ACHN (cell line): ENCODE results near the gene SLC44A4.
A peak's percentile ranks its signal among the peaks of the same experiment; 100 is the strongest.
"Not testable (repeated sequence)": the region's sequence is repeated elsewhere in the genome, so short reads cannot be mapped to it uniquely, and the experiment has no call there.

ENCODE experiments used
- DNase-seq: peaks from one replicate; pipeline ENCODE4 v3.0.0-alpha.2; 2015
- in situ Hi-C: cut with HindIII; loops from 2 replicates; pipeline ENCODE4 v1.10.0; 2017; ENCODE audit warnings: low sequenced_read_pairs, low pct_ligation_motif_present, low pct_unique_long_range_greater_than_20kb

The SLC44A4 gene

DNA sequence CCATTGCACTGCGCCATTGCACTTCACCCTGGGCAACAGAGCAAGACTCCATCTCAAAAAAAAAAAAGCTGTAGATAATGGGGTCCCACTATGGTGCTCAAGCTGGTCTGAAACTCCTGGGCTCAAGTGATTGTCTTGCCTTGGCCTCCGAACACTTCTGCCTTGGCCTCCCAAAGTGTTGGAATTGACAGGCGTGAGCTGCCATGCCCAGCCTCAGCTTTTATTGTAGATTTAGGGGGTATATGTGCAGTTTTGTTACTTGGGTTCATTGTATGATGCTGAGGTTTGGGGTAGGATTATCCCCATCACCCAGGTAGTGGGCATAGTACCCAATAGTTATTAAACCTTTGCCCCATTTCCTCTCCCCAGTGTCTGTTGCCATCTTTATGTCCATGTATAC is 39.8 kb downstream of the SLC44A4 start:
- no peak for DNase-seq
- in situ Hi-C loops = no loop called here

DNA sequence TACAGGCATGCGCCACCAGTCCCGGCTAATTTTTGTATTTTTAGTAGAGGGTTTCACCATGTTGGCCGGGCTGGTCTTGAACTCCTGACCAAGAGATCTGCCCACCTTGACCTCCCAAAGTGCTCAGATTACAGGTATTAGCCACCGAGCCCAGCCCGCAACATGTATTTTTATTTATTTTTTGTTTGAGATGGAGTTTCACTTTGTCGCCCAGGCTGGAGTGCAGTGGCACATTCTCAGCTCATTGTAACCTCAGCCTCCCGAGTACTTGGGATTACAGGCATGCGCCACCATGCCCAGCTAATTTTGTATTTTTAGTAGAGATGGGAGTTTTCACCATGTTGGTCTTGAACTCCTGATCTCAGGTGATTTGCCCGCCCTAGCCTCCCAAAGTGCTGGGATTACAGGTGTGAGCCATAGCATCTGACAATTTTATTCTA is 40.7 kb downstream of the SLC44A4 start:
- in situ Hi-C loops, DNase-seq: not testable (repeated sequence)

DNA sequence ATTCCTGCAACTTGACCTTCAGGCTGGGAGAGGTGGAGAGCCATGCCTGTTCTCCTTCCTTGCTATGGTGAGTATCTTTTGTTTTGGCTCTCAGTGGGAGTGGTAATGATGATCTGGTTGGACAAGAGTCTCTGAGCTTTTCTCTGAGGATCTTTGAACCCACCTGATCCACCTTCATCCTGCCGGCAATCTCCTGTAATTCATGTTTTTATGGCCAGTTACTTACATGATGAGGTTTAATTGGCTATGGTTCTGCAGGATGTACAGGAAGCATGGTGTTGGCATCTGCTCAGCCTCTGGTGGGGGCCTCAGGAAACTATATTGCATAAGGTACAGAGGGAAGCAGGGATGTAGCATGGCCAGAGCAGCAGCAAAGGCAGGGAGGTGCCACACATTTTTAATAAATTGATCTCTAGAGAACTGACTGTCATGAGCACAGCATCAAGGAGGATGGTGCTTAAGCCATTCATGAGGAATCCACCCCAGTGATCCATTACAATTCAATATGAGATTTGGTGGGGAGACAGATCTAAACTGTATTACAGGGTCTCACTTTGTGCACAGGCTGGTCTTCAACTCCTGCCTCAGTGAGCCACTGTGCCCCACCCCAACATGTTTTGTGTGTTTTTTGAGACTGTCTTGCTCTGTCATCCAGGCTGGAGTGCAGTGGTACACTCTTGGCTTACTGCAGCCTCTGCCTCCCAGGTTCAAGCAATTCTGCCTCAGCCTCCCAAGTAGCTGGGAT is 41.3 kb downstream of the SLC44A4 start:
- in situ Hi-C loops = no loop called here
- no peak for DNase-seq

DNA sequence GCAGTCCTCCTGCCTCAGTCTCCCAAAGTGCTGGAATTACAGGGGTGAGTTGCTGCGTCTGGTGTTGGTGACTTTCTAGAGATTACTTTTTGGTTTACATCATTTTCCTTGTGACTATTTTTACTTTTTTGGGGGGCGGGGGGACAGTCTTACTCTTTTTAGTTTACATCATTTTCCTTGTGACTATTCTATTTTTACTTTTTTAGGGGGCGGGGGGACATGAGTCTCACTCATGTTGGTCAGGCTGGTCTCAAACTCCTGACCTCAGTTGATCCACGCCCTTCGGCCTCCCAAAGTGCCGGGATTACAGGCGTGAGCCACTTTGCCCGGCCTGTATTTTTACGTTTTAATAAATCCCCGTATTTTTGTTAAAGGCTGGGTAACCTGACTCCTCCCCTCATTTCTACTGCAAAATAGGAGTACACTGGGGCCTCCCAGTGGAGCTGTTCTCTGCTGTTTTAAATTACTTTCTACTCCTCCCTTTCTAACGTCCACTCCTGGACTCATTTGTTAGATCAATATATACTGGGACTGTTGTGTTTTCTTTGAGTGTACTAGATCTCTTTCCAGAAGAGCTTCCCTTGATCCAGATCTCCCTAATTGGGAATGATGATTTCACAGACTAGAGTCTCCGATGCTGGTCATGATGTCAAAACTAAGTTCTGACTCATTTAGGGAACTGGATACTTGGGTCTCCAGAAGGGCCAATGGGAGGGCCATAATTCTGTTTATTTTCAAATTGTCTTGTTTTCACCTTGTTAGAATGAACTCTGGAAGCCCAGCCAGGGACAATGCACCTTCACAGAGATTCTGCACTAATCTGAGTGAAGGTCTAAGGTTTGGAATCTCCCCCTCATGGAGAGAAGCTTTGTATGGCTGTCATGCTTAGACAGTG is 42.1 kb downstream of the SLC44A4 start:
- no peak for DNase-seq
- in situ Hi-C loops = no loop called here

DNA sequence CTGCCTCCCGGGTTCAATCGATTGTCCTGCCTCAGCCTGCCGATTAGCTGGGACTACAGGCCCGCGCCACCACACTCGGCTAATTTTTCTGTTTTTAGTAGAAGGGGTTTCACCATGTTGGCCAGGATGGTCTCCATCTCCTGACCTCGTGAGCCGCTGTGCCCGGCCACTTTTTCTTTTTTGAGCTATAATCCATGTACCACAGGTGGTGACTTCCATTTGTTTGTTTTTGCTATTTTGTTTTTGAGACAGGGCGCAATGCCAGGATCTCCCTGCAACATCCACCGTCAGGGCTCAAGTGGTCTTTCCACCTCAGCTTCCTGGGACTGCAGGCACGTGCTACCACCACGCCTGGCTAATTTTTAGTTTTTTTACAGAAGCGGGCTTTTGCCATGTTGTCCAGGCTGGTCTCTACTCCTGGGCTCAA is 42.7 kb downstream of the SLC44A4 start:
- in situ Hi-C loops = no loop called here
- no peak for DNase-seq

DNA sequence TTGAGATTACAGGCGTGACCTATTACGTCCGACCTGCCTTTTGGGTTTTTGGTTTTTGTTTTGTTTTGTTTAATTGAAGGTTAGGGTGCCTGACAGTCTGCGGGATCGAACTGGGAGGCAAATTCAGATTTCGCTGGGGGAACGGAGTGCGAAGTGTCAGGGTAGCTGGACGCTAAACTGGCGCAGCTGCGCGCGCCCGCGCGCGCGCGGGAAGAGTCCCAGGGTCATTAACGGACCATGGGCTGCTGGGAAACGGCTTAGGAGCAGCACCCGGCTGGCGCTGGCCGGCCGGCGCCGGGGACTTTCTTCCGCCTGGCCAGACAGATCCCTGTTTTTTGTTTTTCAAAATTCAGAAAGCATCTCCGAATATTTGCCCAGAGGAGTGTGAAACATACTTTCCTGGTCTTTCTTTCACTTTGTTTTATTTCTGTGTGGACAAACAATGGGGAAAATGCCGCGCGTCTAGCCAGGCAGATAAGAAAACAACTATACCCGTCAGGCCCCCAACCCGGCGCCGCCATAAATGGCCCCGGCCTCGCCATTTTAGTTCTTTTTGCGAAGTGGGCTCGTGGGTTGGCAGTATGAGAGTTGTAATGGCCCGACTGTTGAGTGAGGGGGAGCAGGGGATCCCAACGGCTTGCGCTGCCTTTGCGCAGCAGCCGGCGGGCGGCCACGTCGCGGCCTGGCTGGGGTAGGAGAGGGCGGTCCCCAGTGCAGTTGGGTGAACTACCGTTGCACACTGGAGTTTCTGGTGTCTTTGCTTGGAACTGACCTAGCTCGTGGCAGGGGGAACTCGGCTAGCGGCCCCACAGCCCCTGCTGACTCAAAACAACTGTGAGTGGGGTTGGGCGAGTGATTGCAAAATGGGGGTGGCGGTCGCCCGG is 44.2 kb downstream of the SLC44A4 start:
- in situ Hi-C loops = no loop called here
- DNase-seq = peak; percentile 87

DNA sequence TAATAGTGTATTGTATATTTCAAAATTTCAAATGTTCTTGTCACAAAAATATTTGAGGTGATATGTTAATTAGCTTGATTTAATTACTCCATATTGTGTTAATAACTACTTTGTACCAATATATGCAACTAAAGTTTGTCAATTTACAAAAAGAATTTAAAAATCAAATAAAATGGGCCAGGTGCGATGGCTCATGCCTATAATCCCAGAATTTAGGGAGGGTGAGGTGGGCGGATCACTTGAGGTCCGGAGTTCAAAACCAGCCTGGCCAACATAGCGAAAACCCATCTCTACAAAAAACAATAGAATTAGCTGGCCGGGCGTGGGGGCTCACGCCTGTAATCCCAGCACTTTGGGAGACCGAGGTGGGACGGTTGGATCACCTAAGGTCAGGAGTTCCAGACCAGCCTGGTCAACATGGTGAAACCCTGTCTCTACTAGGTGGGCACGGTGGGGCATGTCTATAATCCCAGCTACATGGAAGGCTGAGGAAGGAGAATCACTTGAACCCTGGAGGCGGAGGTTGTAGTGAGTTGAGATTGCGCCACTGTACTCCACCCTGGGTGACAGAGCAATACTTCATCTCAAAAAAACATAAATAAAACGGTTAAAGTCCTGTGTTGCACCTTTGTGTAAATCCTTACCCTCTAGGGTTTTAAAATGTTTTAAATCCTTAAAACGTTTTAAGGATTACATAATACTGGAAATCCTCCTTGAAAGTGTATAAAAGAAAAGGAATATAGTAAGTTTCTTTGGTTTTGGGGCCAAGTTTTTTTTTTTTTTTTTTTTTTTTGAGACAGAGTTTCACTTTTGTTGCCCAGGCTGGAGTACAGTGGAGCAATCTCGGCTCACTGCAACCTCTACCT is 47.2 kb downstream of the SLC44A4 start:
- in situ Hi-C loops = no loop called here
- no peak for DNase-seq

DNA sequence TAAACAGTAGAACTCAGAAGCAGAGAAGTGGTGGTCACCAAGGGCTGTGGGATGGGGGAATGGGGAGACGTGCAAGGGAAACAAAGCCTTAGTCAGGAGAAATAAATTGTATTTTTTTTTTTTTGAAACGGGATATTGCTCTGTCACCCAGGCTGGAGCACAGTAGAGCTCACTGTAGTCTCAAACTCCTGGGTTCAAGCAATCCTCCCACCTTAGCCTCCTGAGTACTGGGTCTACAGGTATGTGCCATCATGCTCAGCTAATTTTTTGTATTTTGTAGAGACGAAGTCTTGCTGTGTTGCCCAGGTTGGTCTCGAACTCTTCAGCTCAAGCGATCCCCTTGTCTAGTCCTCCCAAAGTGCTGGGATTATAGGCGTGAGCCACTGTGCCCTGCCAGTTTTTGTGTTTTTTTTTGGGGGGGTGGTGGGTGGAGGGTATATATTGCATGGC is 47.9 kb downstream of the SLC44A4 start:
- in situ Hi-C loops = no loop called here
- DNase-seq = no peak

DNA sequence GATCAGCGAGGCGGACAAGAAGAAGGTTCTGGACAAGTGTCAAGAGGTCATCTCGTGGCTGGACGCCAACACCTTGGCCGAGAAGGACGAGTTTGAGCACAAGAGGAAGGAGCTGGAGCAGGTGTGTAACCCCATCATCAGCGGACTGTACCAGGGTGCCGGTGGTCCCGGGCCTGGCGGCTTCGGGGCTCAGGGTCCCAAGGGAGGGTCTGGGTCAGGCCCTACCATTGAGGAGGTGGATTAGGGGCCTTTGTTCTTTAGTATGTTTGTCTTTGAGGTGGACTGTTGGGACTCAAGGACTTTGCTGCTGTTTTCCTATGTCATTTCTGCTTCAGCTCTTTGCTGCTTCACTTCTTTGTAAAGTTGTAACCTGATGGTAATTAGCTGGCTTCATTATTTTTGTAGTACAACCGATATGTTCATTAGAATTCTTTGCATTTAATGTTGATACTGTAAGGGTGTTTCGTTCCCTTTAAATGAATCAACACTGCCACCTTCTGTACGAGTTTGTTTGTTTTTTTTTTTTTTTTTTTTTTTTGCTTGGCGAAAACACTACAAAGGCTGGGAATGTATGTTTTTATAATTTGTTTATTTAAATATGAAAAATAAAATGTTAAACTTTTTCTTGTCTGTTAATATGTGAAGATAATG is 49.0 kb downstream of the SLC44A4 start:
- peak; percentile 52 for DNase-seq

DNA sequence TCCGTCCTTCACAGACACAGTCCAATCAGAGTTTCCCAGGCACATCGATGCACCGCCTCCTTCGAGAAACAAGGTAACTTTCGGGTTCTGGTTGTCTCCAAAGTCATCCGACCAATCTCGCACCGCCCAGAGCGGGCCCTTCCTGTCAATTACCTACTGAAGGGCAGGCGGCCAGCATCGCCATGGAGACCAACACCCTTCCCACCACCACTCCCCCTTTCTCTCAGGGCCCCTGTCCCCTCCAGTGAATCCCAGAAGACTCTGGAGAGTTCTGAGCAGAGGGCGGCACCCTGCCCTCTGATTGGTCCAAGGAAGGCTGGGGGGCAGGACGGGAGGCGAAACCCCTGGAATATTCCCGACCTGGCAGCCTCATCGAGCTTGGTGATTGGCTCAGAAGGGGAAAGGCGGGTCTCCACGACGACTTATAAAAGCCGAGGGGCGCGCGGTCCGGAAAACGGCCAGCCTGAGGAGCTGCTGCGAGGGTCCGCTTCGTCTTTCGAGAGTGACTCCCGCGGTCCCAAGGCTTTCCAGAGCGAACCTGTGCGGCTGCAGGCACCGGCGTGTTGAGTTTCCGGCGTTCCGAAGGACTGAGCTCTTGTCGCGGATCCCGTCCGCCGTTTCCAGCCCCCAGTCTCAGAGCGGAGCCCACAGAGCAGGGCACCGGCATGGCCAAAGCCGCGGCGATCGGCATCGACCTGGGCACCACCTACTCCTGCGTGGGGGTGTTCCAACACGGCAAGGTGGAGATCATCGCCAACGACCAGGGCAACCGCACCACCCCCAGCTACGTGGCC is 51.3 kb downstream of the SLC44A4 start, which contains the start of gene HSPA1B:
Gene HSPA1B (plus strand): TSS at position 453 of the 794 bp plus-strand sequence. CDS start 213 bp downstream, at position 666.
- no peak for DNase-seq
- in situ Hi-C loops = no loop called here

More for the DNA sequence above, 49.0 kb downstream of the SLC44A4 start:
- in situ Hi-C loops = no loop called here

DNA sequence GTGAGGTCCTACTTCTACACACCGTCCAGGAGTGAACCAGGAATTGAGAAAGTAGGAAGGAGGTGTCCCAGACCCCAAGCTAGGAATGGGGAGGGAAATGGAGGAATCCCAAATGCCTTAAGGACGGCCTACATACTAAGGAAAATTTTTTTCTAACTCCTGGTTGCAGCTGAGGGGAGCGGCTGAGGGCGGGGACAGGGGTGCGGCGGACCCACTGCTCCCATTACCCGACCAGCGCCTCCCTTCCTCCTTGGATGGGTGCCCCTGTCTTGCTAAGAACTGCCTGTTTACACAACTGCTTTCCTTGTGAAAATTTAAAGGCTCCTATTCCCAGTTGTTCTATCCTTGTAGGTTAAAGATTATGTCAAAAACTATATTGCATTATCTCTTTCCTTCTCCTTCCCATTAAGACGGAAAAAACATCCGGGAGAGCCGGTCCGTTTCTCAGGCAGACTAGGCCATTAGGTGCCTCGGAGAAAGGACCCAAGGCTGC is 52.0 kb downstream of the SLC44A4 start:
- no peak for DNase-seq
- in situ Hi-C loops = no loop called here

DNA sequence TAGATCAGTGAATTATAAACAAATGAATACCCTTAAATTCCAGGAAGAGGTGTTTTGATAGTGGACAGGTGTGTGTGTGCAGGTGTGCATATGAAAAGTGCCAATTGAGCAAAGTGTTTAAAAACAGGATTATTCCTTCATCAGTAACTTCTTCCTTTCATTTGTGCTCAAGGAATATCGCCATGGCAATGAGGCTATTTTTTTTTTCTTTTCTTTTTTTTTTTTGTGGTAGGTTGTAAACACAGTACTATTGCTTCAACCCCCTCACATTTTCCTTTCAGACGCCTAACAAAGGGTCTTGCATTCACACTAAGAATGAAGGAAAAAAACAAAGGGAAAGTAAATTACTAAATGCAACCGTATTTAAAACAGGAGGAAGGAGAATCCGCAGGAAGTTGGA is 53.2 kb downstream of the SLC44A4 start:
- in situ Hi-C loops = no loop called here
- DNase-seq = no peak

DNA sequence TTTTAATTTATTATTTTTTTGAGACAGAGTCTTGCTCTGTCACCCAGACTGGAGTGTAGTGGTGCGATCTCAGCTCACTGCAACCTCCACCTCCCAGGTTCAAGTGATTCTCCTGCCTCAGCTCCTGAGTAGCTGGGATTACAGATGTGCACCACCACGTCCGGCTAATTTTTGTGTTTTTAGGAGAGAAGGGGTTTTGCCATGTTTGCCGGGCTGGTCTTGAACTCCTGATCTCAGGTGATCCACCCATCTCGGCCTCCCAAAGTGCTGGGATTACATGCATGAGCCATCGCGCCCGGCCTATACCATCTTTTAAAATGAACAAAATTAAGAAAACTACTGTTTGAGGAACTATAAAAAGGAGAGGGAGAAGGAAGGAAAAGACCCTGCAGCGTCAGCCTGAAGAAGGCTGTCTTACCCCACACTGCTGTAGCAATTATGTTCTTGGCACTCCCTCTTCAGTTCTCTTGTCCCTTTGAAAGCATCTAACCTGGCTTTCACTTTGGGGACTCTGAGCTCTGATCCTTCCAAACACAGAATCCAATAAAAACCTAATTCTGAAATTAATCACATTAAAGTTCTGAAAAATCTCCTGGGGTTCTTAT is 55.1 kb downstream of the SLC44A4 start:
- in situ Hi-C loops, DNase-seq: not testable (repeated sequence)

DNA sequence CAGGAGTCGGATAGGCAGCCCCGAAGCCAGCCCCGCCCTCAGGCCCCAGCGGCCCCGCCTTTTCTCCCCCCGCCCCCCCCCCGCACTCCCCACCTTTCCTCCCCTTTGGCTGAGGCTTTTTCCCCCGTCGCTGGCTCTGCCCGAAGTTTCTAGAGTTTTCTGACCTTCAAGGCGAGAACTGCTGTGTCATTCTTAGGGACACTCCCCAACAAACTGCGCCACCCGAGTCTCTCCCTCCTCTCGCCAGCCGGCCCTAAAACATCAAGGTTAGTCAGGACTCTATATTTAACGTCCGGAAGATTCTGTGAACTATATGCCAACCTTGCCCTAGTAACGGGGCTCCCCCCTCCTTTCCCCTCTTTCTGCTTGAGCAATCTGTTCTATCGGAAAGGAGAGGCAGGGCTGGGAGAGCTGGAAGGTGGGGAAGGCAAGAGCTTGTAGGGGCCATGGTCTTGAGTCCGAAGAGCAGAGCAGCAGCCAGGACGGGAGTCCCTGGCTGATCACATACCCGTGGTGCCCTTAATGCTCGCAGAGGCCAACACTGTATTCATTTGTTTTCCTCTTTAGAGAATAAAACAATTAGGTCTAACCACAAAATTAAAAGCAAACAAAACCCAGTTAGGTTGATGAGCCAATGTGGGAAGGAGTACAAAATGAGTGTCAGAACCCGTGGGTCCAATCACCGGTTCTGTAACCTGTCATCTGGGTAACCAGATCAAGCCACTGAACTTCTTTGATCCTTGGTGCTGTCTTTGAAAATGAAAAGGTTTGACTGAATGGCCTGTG is 56.6 kb downstream of the SLC44A4 start:
- in situ Hi-C loops = no loop called here

DNA sequence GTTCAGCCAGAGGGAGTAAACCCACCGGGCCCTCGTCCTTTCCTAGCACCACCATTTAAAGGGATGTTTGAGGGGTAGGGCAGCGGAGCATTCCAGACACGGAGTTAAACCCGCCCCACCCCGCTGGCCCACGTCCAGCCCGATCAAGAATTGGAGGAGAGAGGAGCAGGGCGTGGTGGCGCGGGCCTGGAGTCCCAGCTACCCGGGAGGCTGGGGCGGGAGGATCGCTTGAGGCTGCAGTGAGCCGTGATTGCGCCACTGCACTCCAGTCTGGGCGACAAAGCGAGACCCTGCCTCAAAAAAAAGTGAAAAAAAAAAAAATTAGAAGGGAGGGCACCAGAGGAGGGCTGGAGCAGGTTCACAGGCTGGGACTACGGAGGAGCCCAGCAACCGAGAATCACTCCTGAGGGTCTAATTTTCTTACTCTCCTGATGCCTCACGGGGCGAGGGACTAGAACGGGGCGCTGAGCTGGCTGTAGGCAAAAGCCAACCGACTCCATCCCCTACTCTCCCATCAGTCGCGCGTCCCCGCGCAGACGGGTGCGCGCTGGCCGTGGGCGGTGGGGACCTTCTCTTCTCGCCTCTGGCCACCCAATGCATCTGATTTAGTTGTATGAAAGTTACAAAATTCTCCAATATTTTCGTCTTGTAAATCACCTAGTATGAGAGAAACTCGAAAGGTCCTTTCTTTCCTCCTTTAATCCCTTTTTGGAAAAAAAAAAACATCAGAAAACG is 57.3 kb downstream of the SLC44A4 start:
- DNase-seq = no peak
- in situ Hi-C loops = no loop called here

More for the DNA sequence above, 56.6 kb downstream of the SLC44A4 start:
- DNase-seq = no peak
